ENCODE data around the gene PEX3. TPM values are rescaled to one million over a fixed set of nuclear protein-coding genes. Genes with fewer than 3 reads are reported as not detected.

The PEX3 gene
- total and polyA plus RNA-seq, 4 donors = 7.4 to 31.0 (median 12.5) TPM

GRCh38 chr6:143429970-143430369 is 20.6 kb upstream of the PEX3 start:
- H3K4me1 ChIP-seq (ENCODE audit: control insufficient read depth in 5 of 5, insufficient read depth in 5 of 5, low read length in 5 of 5) = peaks cover 0 to 15% (median 0%) of the 10 kb centered on the region in 5 donors
- H3K27me3 ChIP-seq (ENCODE audit: control insufficient read depth in 3 of 3, insufficient read depth in 3 of 3, low read length in 2 of 3) = no peaks in the 10 kb centered on the region
- peaks cover 0 to 10% (median 4%) of the 10 kb centered on the region in 4 donors for H3K36me3 ChIP-seq (ENCODE audit: control insufficient read depth in 4 of 4, insufficient read depth in 4 of 4, low read length in 4 of 4)
- no peak for ATAC-seq (ENCODE audit: insufficient read depth, low FRiP score)
- H3K9ac ChIP-seq (ENCODE audit: insufficient read depth in 1 of 2, low read length in 2 of 2) = no peak overlapping the region
- WGBS, 2 donors = 88 to 90% methylated on average over 4 of the region's 4 CpGs
- no peak overlapping the region for H3K4me3 ChIP-seq
- no peaks in the 10 kb centered on the region for H3K9me3 ChIP-seq (ENCODE audit: control insufficient read depth in 4 of 4, insufficient read depth in 3 of 4, low read length in 3 of 4)
- no peak for TF ChIP-seq CTCF (IDR thresholded peaks at IDR 0.05; ENCODE audit: control extremely low read depth, extremely low read depth)
- DNase-seq = no peak
- no peak overlapping the region for H3K27ac ChIP-seq (ENCODE audit: low read depth in 1 of 2, low read length in 1 of 2)

- no peak for DNase-seq
- Histone ChIP-seq H3K27me3 (ENCODE audit: control insufficient read depth in 3 of 3, insufficient read depth in 3 of 3, low read length in 2 of 3) (no peaks in the 10 kb centered on the region), H3K4me1 (ENCODE audit: control insufficient read depth in 5 of 5, insufficient read depth in 5 of 5, low read length in 5 of 5) (peaks cover 0 to 8% (median 0%) of the 10 kb centered on the region in 5 donors), H3K9ac (ENCODE audit: insufficient read depth in 1 of 2, low read length in 2 of 2) (no peak overlapping the region), H3K36me3 (ENCODE audit: control insufficient read depth in 4 of 4, insufficient read depth in 4 of 4, low read length in 4 of 4) (peaks cover 0 to 10% (median 5%) of the 10 kb centered on the region in 4 donors), H3K9me3 (ENCODE audit: control insufficient read depth in 4 of 4, insufficient read depth in 3 of 4, low read length in 3 of 4) (no peaks in the 10 kb centered on the region), H3K4me3 (no peak overlapping the region), H3K27ac (ENCODE audit: low read depth in 1 of 2, low read length in 1 of 2) (no peak overlapping the region)
- TF ChIP-seq CTCF (IDR thresholded peaks at IDR 0.05; ENCODE audit: control extremely low read depth, extremely low read depth) = no peak
- no peak for ATAC-seq (ENCODE audit: insufficient read depth, low FRiP score)
- WGBS, 2 donors = 81 to 83% methylated on average over 1 of the region's 1 CpG
Observed at GRCh38 chr6:143431226-143431625, 19.4 kb upstream of the PEX3 start.

GRCh38 chr6:143432588-143432987 is 18.0 kb upstream of the PEX3 start:
- no peaks in the 10 kb centered on the region for H3K4me1 ChIP-seq (ENCODE audit: control insufficient read depth in 5 of 5, insufficient read depth in 5 of 5, low read length in 5 of 5)
- H3K36me3 ChIP-seq (ENCODE audit: control insufficient read depth in 4 of 4, insufficient read depth in 4 of 4, low read length in 4 of 4) = peaks cover 0 to 10% (median 6%) of the 10 kb centered on the region in 4 donors
- no peak overlapping the region for H3K27ac ChIP-seq (ENCODE audit: low read depth in 1 of 2, low read length in 1 of 2)
- DNase-seq (no peak), ATAC-seq (ENCODE audit: insufficient read depth, low FRiP score) (no peak)
- no peak for TF ChIP-seq CTCF (IDR thresholded peaks at IDR 0.05; ENCODE audit: control extremely low read depth, extremely low read depth)
- H3K9me3 ChIP-seq (ENCODE audit: control insufficient read depth in 4 of 4, insufficient read depth in 3 of 4, low read length in 3 of 4) = no peaks in the 10 kb centered on the region
- WGBS, 2 donors = 97% methylated on average over 4 of the region's 4 CpGs
- no peaks in the 10 kb centered on the region for H3K27me3 ChIP-seq (ENCODE audit: control insufficient read depth in 3 of 3, insufficient read depth in 3 of 3, low read length in 2 of 3)
- no peak overlapping the region for H3K9ac ChIP-seq (ENCODE audit: insufficient read depth in 1 of 2, low read length in 2 of 2)
- H3K4me3 ChIP-seq = no peak overlapping the region

- Histone ChIP-seq H3K4me1 (ENCODE audit: control insufficient read depth in 5 of 5, insufficient read depth in 5 of 5, low read length in 5 of 5) (no peaks in the 10 kb centered on the region), H3K9me3 (ENCODE audit: control insufficient read depth in 4 of 4, insufficient read depth in 3 of 4, low read length in 3 of 4) (no peaks in the 10 kb centered on the region), H3K36me3 (ENCODE audit: control insufficient read depth in 4 of 4, insufficient read depth in 4 of 4, low read length in 4 of 4) (peaks cover 2 to 11% (median 5%) of the 10 kb centered on the region in 4 donors), H3K27ac (ENCODE audit: low read depth in 1 of 2, low read length in 1 of 2) (no peak overlapping the region), H3K9ac (ENCODE audit: insufficient read depth in 1 of 2, low read length in 2 of 2) (no peak overlapping the region), H3K4me3 (no peak overlapping the region), H3K27me3 (ENCODE audit: control insufficient read depth in 3 of 3, insufficient read depth in 3 of 3, low read length in 2 of 3) (no peaks in the 10 kb centered on the region)
- ATAC-seq (ENCODE audit: insufficient read depth, low FRiP score) = no peak
- DNase-seq = no peak
- WGBS, 2 donors = 97 to 100% methylated on average over 2 of the region's 2 CpGs
- TF ChIP-seq CTCF (IDR thresholded peaks at IDR 0.05; ENCODE audit: control extremely low read depth, extremely low read depth) = no peak
Observed at GRCh38 chr6:143441010-143441409, 9.6 kb upstream of the PEX3 start.

Data from lung (tissue), 12 donors.